ENCODE results near the gene GLRX. TPM values are rescaled to one million over a fixed set of nuclear protein-coding genes. Genes with fewer than 3 reads are reported as not detected.
A peak's percentile ranks its signal among the peaks of the same experiment; 100 is the strongest.

The GLRX gene
- total and polyA plus RNA-seq, 2 donors (not counting 1 experiment from before 2014, with no cell fraction given), result 91.8 to 429 TPM

DNA sequence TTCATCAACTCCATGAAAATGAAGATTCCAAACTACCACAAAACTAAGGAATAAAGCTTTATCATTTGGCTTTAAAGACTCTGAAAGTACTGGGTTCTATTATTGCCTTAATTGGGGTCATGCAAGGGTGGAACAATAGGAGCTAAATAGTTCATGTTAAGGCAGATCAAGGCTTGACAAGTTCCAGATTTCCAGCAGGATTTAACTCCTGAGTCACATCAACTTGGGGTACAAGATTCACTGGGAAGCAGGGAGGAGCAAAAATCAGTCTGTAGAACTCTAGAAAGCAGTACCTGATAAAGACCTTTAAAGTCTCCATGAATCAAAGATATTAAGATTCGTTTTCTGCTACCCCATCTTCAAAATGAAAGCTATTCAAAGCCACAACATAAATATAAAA, 41.9 kb upstream of the GLRX start:
- Histone ChIP-seq H2AFZ (ENCODE audit: low read length) (no peak overlapping the region), H3K27me3 (ENCODE audit: control insufficient read depth, insufficient read depth, low read length) (no peaks in the 10 kb centered on the region), H3K36me3 (ENCODE audit: control insufficient read depth, insufficient read depth, low read length) (no peaks in the 10 kb centered on the region), H4K20me1 (ENCODE audit: control insufficient read depth, extremely low read depth, insufficient read depth, low read length) (no peaks in the 10 kb centered on the region), H3K4me1 (ENCODE audit: control insufficient read depth, extremely low read depth, insufficient read depth, low read length) (peaks cover 41% of the 10 kb centered on the region), H3K4me3 (replicated peaks in 1 of 4; ENCODE audit: control extremely low read depth in 1 of 4, insufficient read depth in 1 of 4, low read depth in 3 of 4, low read length in 4 of 4) (no peak overlapping the region), H3K79me2 (ENCODE audit: control insufficient read depth, insufficient read depth, low read length) (no peaks in the 10 kb centered on the region), H3K27ac (ENCODE audit: insufficient read depth, low read length) (peak overlapping the region; percentile 4), H3K9ac (ENCODE audit: insufficient read depth, low read length) (no peak overlapping the region), H3K4me2 (ENCODE audit: extremely low read depth, insufficient read depth, low read length) (no peak overlapping the region), H3K9me3 (ENCODE audit: control insufficient read depth, insufficient read depth, low read depth, low read length) (no peaks in the 10 kb centered on the region)
- DNase-seq (ENCODE audit: low read depth in 2 of 2), result no peak
- TF ChIP-seq, protein P1, sequence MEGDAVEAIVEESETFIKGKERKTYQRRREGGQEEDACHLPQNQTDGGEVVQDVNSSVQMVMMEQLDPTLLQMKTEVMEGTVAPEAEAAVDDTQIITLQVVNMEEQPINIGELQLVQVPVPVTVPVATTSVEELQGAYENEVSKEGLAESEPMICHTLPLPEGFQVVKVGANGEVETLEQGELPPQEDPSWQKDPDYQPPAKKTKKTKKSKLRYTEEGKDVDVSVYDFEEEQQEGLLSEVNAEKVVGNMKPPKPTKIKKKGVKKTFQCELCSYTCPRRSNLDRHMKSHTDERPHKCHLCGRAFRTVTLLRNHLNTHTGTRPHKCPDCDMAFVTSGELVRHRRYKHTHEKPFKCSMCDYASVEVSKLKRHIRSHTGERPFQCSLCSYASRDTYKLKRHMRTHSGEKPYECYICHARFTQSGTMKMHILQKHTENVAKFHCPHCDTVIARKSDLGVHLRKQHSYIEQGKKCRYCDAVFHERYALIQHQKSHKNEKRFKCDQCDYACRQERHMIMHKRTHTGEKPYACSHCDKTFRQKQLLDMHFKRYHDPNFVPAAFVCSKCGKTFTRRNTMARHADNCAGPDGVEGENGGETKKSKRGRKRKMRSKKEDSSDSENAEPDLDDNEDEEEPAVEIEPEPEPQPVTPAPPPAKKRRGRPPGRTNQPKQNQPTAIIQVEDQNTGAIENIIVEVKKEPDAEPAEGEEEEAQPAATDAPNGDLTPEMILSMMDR (conservative IDR thresholded peaks at IDR 0.05 in 1 of 2, IDR thresholded peaks at IDR 0.05 in 1 of 2; ENCODE audit: low read depth in 1 of 2, low read length in 2 of 2), result no peak
- no peak for TF ChIP-seq EZH2 (IDR thresholded peaks at IDR 0.05; ENCODE audit: low read length, missing control alignments)

DNA sequence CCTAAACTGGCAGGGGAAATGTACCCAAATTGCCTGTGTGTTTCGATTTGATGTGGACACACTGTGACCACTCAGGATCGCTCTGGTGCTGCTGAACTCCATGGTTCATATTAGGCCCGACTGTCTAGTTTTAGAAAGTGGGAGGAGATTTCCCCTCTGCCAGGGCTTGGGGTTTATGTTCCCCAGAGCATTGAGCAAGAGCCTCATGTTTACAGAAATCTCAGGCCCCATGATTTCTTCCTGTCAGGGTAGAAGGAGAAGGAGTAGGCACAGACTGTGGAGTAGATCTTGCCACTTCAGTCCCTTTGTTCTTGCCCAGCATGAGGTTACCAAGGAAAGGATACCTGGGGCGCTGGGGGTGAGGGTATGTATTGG, 40.8 kb upstream of the GLRX start:
- DNase-seq (ENCODE audit: low read depth in 2 of 2), result peak in 1 of 2 donors; percentile 90
- Histone ChIP-seq H3K79me2 (ENCODE audit: control insufficient read depth, insufficient read depth, low read length) (no peaks in the 10 kb centered on the region), H2AFZ (ENCODE audit: low read length) (peak overlapping the region; percentile 21), H4K20me1 (ENCODE audit: control insufficient read depth, extremely low read depth, insufficient read depth, low read length) (no peaks in the 10 kb centered on the region), H3K9ac (ENCODE audit: insufficient read depth, low read length) (peak overlapping the region; percentile 13), H3K27ac (ENCODE audit: insufficient read depth, low read length) (peak overlapping the region; percentile 93), H3K4me1 (ENCODE audit: control insufficient read depth, extremely low read depth, insufficient read depth, low read length) (peaks cover 44% of the 10 kb centered on the region), H3K9me3 (ENCODE audit: control insufficient read depth, insufficient read depth, low read depth, low read length) (no peaks in the 10 kb centered on the region), H3K36me3 (ENCODE audit: control insufficient read depth, insufficient read depth, low read length) (no peaks in the 10 kb centered on the region), H3K4me2 (ENCODE audit: extremely low read depth, insufficient read depth, low read length) (peak overlapping the region; percentile 15), H3K4me3 (replicated peaks in 1 of 4; ENCODE audit: control extremely low read depth in 1 of 4, insufficient read depth in 1 of 4, low read depth in 3 of 4, low read length in 4 of 4) (no peak overlapping the region), H3K27me3 (ENCODE audit: control insufficient read depth, insufficient read depth, low read length) (no peaks in the 10 kb centered on the region)
- TF ChIP-seq, protein P1 (conservative IDR thresholded peaks at IDR 0.05 in 1 of 2, IDR thresholded peaks at IDR 0.05 in 1 of 2; ENCODE audit: low read depth in 1 of 2, low read length in 2 of 2), result no peak
- TF ChIP-seq EZH2 (IDR thresholded peaks at IDR 0.05; ENCODE audit: low read length, missing control alignments), result no peak

DNA sequence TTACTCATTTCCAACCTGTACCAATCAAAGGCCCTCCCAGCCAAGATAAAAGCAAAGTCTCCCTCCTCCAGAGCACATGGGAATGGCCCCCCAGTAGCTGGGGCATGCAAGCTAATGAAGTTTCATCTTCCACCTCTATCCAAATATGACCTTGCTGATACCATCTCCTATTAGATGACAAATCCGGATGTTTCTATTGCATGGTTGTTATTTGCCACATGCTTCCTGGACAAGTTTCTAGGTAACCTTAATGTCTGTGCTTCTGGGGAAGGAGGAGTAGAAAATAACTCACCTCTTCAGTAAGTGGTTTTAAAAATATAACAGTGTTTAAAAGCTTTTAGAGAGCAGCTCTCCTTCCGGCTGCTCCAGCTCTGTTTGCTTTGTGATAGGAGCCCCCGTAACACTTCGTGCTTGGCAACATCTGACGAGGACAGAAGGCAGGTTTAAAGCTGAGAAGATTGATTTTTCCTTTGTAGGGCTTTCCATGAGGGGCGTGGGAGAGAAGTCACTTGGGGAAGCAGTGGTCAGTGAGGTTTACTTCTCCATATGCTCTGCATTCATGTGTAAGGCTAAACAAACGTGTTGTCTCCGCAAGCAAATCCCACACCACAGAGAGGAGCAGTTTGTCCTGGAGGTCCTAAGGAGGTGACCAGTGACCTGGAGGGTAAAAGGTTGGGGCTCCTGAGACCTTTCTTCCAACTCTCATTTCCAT, 40.3 kb upstream of the GLRX start:
- Histone ChIP-seq H2AFZ (ENCODE audit: low read length) (peak overlapping the region; percentile 21), H3K4me1 (ENCODE audit: control insufficient read depth, extremely low read depth, insufficient read depth, low read length) (peaks cover 48% of the 10 kb centered on the region), H3K4me2 (ENCODE audit: extremely low read depth, insufficient read depth, low read length) (no peak overlapping the region), H3K36me3 (ENCODE audit: control insufficient read depth, insufficient read depth, low read length) (no peaks in the 10 kb centered on the region), H3K4me3 (replicated peaks in 1 of 4; ENCODE audit: control extremely low read depth in 1 of 4, insufficient read depth in 1 of 4, low read depth in 3 of 4, low read length in 4 of 4) (no peak overlapping the region), H3K9me3 (ENCODE audit: control insufficient read depth, insufficient read depth, low read depth, low read length) (no peaks in the 10 kb centered on the region), H3K27ac (ENCODE audit: insufficient read depth, low read length) (peak overlapping the region; percentile 93), H3K79me2 (ENCODE audit: control insufficient read depth, insufficient read depth, low read length) (no peaks in the 10 kb centered on the region), H3K9ac (ENCODE audit: insufficient read depth, low read length) (peak overlapping the region; percentile 13), H4K20me1 (ENCODE audit: control insufficient read depth, extremely low read depth, insufficient read depth, low read length) (no peaks in the 10 kb centered on the region), H3K27me3 (ENCODE audit: control insufficient read depth, insufficient read depth, low read length) (no peaks in the 10 kb centered on the region)
- DNase-seq (ENCODE audit: low read depth in 2 of 2), result no peak
- TF ChIP-seq EZH2 (IDR thresholded peaks at IDR 0.05; ENCODE audit: low read length, missing control alignments), result no peak
